C1 segment of cervical spinal cord (tissue), 14 donors: ENCODE data around the gene LDAH.

Experiments used
- DNase-seq, 14 donors: peaks; one replicate each; lab custom pipeline; 2025; lab: John Stamatoyannopoulos, UW

The LDAH gene

GRCh38 chr2:20638646-20639430 is 184.1 kb downstream of the LDAH start:
- no peak for DNase-seq

GRCh38 chr2:20638014-20638413 is 184.9 kb downstream of the LDAH start:
- DNase-seq: no peak

- DNase-seq: no peak
These were observed 185.8 kb downstream of the LDAH start for GRCh38 chr2:20637147-20637546.

- DNase-seq: peak; percentile 9 to 87 (median 71)
These were observed 187.0 kb downstream of the LDAH start for GRCh38 chr2:20635675-20636584.

GRCh38 chr2:20635113-20635510 is 187.8 kb downstream of the LDAH start:
- no peak for DNase-seq

DNA sequence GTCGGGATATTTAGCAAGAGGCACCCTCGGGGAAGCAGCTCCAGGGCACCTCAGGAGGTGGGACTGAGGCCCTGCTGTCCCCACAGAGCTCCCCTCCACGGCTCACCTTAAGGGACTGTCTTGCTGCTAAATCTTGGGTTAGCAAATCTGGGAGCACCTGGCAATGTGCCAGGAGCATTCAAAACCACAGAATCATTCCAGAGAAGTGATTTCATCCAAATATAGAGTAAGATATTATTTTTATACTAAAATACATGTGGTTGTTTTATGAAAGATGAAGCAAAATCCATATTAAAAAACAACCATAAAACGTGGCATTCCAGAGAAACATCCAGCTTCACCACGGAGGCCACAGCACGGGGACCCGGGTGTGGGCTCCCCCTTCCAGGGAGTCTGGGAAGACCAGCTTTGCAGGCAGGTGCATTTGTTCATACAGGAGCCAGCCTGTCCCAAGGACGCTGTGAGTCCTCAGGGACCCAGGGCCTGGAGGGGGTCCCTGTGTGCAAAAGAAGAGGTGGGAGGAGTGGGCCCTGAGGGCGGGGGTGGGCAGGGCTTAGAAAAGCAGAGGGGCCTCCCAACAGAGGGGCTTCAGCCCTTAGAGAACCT is 188.3 kb downstream of the LDAH start:
- DNase-seq: no peak
